Esophagus squamous epithelium (tissue), 4 donors: Measurements from ENCODE around the gene GPD1L.

Experiments used
- POLR2A ChIP-seq, 4 donors: fragments of 450-650 bp; IDR thresholded peaks; one replicate each; pipeline ENCODE4 v1.6.1; 2017; ENCODE audit warnings: antibody characterized with exemption in 4 of 4, mild to moderate bottlenecking in 4 of 4, moderate library complexity in 3 of 4
- TF ChIP-seq, protein P1 (sequence below), 6 experiments: fragments of 450-650 bp in 4 of 6; fragments of 200-600 bp in 2 of 6; sonication (generic) in 2 of 6; IDR thresholded peaks; one replicate each; pipeline ENCODE4 v1.5.1; 2016 to 2019; ENCODE audit warnings: antibody characterized with exemption in 6 of 6, mild to moderate bottlenecking in 4 of 6, moderate library complexity in 4 of 6

DNA sequence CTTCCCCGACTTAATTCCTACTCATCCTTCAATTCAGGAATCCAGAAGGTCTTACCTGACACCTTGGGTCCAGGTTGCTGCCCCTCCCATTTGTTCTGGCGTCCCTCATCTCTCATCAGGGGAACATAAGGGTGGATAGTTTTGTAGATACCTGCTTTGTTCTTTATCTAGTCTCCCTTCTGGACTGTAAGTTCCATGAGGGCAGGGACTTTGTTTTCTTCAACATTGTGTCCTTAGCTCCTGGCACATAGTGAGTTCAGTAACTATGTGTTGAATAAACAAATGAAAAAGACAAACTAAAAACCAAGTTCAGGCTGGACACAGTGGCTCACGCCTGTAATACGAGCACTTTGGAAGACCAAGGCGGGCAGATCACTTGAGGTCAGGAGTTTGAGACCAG lies 13.2 kb upstream of the GPD1L start:
- TF ChIP-seq, protein P1, sequence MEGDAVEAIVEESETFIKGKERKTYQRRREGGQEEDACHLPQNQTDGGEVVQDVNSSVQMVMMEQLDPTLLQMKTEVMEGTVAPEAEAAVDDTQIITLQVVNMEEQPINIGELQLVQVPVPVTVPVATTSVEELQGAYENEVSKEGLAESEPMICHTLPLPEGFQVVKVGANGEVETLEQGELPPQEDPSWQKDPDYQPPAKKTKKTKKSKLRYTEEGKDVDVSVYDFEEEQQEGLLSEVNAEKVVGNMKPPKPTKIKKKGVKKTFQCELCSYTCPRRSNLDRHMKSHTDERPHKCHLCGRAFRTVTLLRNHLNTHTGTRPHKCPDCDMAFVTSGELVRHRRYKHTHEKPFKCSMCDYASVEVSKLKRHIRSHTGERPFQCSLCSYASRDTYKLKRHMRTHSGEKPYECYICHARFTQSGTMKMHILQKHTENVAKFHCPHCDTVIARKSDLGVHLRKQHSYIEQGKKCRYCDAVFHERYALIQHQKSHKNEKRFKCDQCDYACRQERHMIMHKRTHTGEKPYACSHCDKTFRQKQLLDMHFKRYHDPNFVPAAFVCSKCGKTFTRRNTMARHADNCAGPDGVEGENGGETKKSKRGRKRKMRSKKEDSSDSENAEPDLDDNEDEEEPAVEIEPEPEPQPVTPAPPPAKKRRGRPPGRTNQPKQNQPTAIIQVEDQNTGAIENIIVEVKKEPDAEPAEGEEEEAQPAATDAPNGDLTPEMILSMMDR (IDR thresholded peaks at IDR 0.05) = no peak
- TF ChIP-seq POLR2A (IDR thresholded peaks at IDR 0.05) = no peak
